A549 (cell line): ENCODE data around the gene ANKS6.

Experiments
- CTCF ChIP-seq: fragments of >200 bp; sonication (Bioruptor Twin); formaldehyde crosslinking; IDR thresholded peaks from 3 replicates; pipeline ENCODE4 v1.5.1; 2016
- E2F6 ChIP-seq: IDR thresholded peaks from 2 replicates; pipeline ENCODE4 v1.6.1; 2012; ENCODE audit warnings: low read depth, borderline replicate concordance
- EP300 ChIP-seq, 2 experiments: fragments of >200 bp; sonication (Bioruptor Twin); formaldehyde crosslinking; IDR thresholded peaks; 2 replicates in 1 of 2; 3 replicates in 1 of 2; pipeline ENCODE4 v1.6.1; 2016 to 2017
- HOXB5 ChIP-seq: fragments of 250-450 bp; sonication (Bioruptor Pico); IDR thresholded peaks from 2 replicates; pipeline ENCODE4 v1.5.0; 2020; ENCODE audit warnings: mild to moderate bottlenecking, moderate library complexity
- KDM1A ChIP-seq: fragments of 200-600 bp; sonication (generic); IDR thresholded peaks from 2 replicates; pipeline ENCODE4 v1.6.1; 2016; ENCODE audit warnings: low read depth, mild to moderate bottlenecking
- MAZ ChIP-seq: fragments of 150-350 bp; IDR thresholded peaks from 2 replicates; pipeline ENCODE4 v1.6.1; 2014; ENCODE audit warnings: antibody characterized with exemption, low read depth, low read length, borderline replicate concordance
- POLR2AphosphoS2 ChIP-seq: conservative IDR thresholded peaks from 2 replicates; pipeline ENCODE4 v1.6.1; 2012; ENCODE audit warnings: low read length, improper control_type of control experiment, inconsistent platforms
- RCOR1 ChIP-seq: fragments of 150-350 bp; IDR thresholded peaks from 2 replicates; pipeline ENCODE4 v1.6.1; 2014; ENCODE audit warnings: antibody characterized with exemption, low read length, low read depth
- REST ChIP-seq: fragments of 200-600 bp; sonication (generic); IDR thresholded peaks from 2 replicates; pipeline ENCODE4 v1.6.1; 2016; ENCODE audit warnings: antibody characterized with exemption, mild to moderate bottlenecking, moderate library complexity
- TFCP2L1 ChIP-seq: fragments of 250-450 bp; sonication (Bioruptor Pico); IDR thresholded peaks from 2 replicates; pipeline ENCODE4 v1.5.0; 2021; ENCODE audit warnings: mild to moderate bottlenecking

- TF ChIP-seq CTCF = no peak
- no peak for TF ChIP-seq REST
- no peak for TF ChIP-seq POLR2AphosphoS2
- no peak for TF ChIP-seq KDM1A
- no peak for TF ChIP-seq MAZ
- no peak for TF ChIP-seq RCOR1
- no peak for TF ChIP-seq EP300 (IDR thresholded peaks at IDR 0.05)
- no peak for TF ChIP-seq TFCP2L1
- TF ChIP-seq E2F6 = no peak
- TF ChIP-seq HOXB5 (CRISPR knock-in tag) = no peak
Observed at GRCh38 chr9:98772364-98773155, 23.8 kb downstream of the ANKS6 start.
